Measurements from ENCODE around the gene PDZD7.
A peak's percentile ranks its signal among the peaks of the same experiment; 100 is the strongest.

DNA sequence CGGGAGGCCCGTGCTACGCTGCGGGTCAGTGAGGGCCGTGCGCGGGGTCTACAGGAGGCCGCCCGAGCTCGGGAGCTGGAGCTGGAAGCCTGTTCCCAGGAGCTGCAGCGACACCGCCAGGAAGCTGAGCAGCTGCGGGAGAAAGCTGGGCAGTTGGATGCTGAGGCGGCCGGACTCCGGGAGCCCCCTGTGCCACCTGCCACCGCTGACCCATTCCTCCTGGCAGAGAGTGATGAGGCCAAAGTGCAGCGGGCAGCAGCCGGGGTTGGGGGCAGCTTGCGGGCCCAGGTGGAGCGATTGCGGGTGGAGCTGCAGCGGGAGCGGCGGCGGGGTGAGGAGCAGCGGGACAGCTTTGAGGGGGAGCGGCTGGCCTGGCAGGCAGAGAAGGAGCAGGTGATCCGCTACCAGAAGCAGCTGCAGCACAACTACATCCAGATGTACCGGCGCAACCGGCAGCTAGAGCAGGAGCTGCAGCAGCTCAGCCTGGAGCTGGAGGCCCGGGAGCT lies 24.3 kb downstream of the PDZD7 start:
- TF ChIP-seq, protein P1, sequence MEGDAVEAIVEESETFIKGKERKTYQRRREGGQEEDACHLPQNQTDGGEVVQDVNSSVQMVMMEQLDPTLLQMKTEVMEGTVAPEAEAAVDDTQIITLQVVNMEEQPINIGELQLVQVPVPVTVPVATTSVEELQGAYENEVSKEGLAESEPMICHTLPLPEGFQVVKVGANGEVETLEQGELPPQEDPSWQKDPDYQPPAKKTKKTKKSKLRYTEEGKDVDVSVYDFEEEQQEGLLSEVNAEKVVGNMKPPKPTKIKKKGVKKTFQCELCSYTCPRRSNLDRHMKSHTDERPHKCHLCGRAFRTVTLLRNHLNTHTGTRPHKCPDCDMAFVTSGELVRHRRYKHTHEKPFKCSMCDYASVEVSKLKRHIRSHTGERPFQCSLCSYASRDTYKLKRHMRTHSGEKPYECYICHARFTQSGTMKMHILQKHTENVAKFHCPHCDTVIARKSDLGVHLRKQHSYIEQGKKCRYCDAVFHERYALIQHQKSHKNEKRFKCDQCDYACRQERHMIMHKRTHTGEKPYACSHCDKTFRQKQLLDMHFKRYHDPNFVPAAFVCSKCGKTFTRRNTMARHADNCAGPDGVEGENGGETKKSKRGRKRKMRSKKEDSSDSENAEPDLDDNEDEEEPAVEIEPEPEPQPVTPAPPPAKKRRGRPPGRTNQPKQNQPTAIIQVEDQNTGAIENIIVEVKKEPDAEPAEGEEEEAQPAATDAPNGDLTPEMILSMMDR (IDR thresholded peaks at IDR 0.05): no peak
- TF ChIP-seq YY1 (IDR thresholded peaks at IDR 0.05; ENCODE audit: low read depth): no peak
- TF ChIP-seq, protein P2, sequence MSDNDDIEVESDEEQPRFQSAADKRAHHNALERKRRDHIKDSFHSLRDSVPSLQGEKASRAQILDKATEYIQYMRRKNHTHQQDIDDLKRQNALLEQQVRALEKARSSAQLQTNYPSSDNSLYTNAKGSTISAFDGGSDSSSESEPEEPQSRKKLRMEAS (IDR thresholded peaks at IDR 0.05; ENCODE audit: low read depth): no peak
- TF ChIP-seq NFIC (IDR thresholded peaks at IDR 0.05; ENCODE audit: borderline replicate concordance): no peak
- TF ChIP-seq TAF1 (IDR thresholded peaks at IDR 0.05; ENCODE audit: borderline replicate concordance, low read depth, low read length): no peak
- peak; percentile 39 for TF ChIP-seq CHD2 (IDR thresholded peaks at IDR 0.05; ENCODE audit: low read length, partially characterized antibody)
